Measurements from ENCODE around the gene DPM3. TPM values are rescaled to one million over a fixed set of nuclear protein-coding genes. Genes with fewer than 3 reads are reported as not detected.

DPM3 gene
- polyA plus RNA-seq, 1 of the 3 experiments (the other 2 are of a cell fraction): 317 TPM

GRCh38 chr1:155113450-155113980, 26.8 kb downstream of the DPM3 start (continued):
- TF ChIP-seq USF1 (IDR thresholded peaks at IDR 0.05; ENCODE audit: borderline replicate concordance, low read depth) (no peak), MAX (IDR thresholded peaks at IDR 0.05; ENCODE audit: low read depth) (no peak)

GRCh38 chr1:155110826-155111225, 29.5 kb downstream of the DPM3 start:
- H2AFZ ChIP-seq (ENCODE audit: low read depth): no peak overlapping the region
- DNase-seq: no peak
- CTCF ChIA-PET: interaction anchor here (1.0 to 7.0 kb wide), 3 partner anchors 19 to 83 kb away, joined by 4 to 30 read pairs (median 4); no protein-coding TSS in a partner anchor
- H3K9me3 ChIP-seq: no peaks in the 10 kb centered on the region
- WGBS (ENCODE audit: low lambda C conversion rate): 68% methylated on average over 8 of the region's 8 CpGs
- POLR2A ChIA-PET: no interaction called here
- no peak overlapping the region for H3K4me2 ChIP-seq
- H4K20me1 ChIP-seq (ENCODE audit: insufficient read depth): no peaks in the 10 kb centered on the region
- H3K36me3 ChIP-seq (replicated peaks in 1 of 2; ENCODE audit: control insufficient read depth in 1 of 2, insufficient read depth in 2 of 2, low read length in 1 of 2): no peaks in the 10 kb centered on the region
- no peaks in the 10 kb centered on the region for H3K9me2 ChIP-seq
- no peak overlapping the region for H3K9ac ChIP-seq
- H3K27me3 ChIP-seq (ENCODE audit: insufficient read depth): no peaks in the 10 kb centered on the region; the same call in 1 of the 2 replicates
- no peak overlapping the region for H3K27ac ChIP-seq (ENCODE audit: low read depth in 2 of 2, low read length in 1 of 2)
- no peaks in the 10 kb centered on the region for H3K4me1 ChIP-seq (ENCODE audit: control insufficient read depth in 1 of 2, insufficient read depth in 2 of 2, low read depth in 1 of 2, low read length in 1 of 2)
- TF ChIP-seq MAX (IDR thresholded peaks at IDR 0.05; ENCODE audit: low read depth): no peak
- TF ChIP-seq MXI1 (IDR thresholded peaks at IDR 0.05; ENCODE audit: low read depth, low read length): no peak
- no peak for TF ChIP-seq TEAD4 (IDR thresholded peaks at IDR 0.05; ENCODE audit: borderline replicate concordance, insufficient read depth)
- TF ChIP-seq CHD2 (IDR thresholded peaks at IDR 0.05; ENCODE audit: low read length, partially characterized antibody): no peak
- no peak for TF ChIP-seq TCF12 (IDR thresholded peaks at IDR 0.05)
- no peaks in the 10 kb centered on the region for H3K79me2 ChIP-seq (ENCODE audit: insufficient read depth)
- no peak overlapping the region for H3K4me3 ChIP-seq (ENCODE audit: low read depth in 2 of 2, low read length in 1 of 2)
- H3F3A ChIP-seq (replicated peaks; ENCODE audit: insufficient read depth): no peaks in the 10 kb centered on the region

- H3K27me3 ChIP-seq (ENCODE audit: insufficient read depth): no peaks in the 10 kb centered on the region; the same call in 1 of the 2 replicates
- H4K20me1 ChIP-seq (ENCODE audit: insufficient read depth): no peaks in the 10 kb centered on the region
- H3F3A ChIP-seq (replicated peaks; ENCODE audit: insufficient read depth): no peaks in the 10 kb centered on the region
- no peaks in the 10 kb centered on the region for H3K4me1 ChIP-seq (ENCODE audit: control insufficient read depth in 1 of 2, insufficient read depth in 2 of 2, low read depth in 1 of 2, low read length in 1 of 2)
- no peak overlapping the region for H3K27ac ChIP-seq (ENCODE audit: low read depth in 2 of 2, low read length in 1 of 2)
- no peak overlapping the region for H3K9ac ChIP-seq
- no peak overlapping the region for H3K4me2 ChIP-seq
- DNase-seq: no peak
- CTCF ChIA-PET: interaction anchor here (1.0 to 7.0 kb wide), 2 partner anchors 19 to 84 kb away, joined by 4 to 30 read pairs; no protein-coding TSS in a partner anchor
- TF ChIP-seq FOXM1 (IDR thresholded peaks at IDR 0.05; ENCODE audit: low read depth) (no peak), EP300 (IDR thresholded peaks at IDR 0.05; ENCODE audit: borderline replicate concordance in 1 of 2, low read depth in 1 of 2, low read length in 1 of 2) (no peak), RAD21 (IDR thresholded peaks at IDR 0.05; ENCODE audit: low read length) (no peak), NRF1 (IDR thresholded peaks at IDR 0.05; ENCODE audit: low read depth, low read length) (no peak), TEAD4 (IDR thresholded peaks at IDR 0.05; ENCODE audit: borderline replicate concordance, insufficient read depth) (no peak), FOXJ3 (CRISPR knock-in tag; IDR thresholded peaks at IDR 0.05) (no peak), RXRA (IDR thresholded peaks at IDR 0.05; ENCODE audit: borderline replicate concordance, low read depth) (no peak), FOSL2 (IDR thresholded peaks at IDR 0.05; ENCODE audit: borderline replicate concordance, low read depth) (no peak), TAF1 (IDR thresholded peaks at IDR 0.05; ENCODE audit: borderline replicate concordance, low read depth, low read length) (no peak), CHD2 (IDR thresholded peaks at IDR 0.05; ENCODE audit: low read length, partially characterized antibody) (no peak), MEF2A (IDR thresholded peaks at IDR 0.05; ENCODE audit: borderline replicate concordance, low read depth) (no peak), USF1 (IDR thresholded peaks at IDR 0.05; ENCODE audit: borderline replicate concordance, low read depth) (no peak), PBX3 (IDR thresholded peaks at IDR 0.05) (no peak), SIN3A (IDR thresholded peaks at IDR 0.05; ENCODE audit: borderline replicate concordance, low read depth, low read length) (no peak), RFX5 (IDR thresholded peaks at IDR 0.05; ENCODE audit: low read length) (no peak), ZBTB33 (IDR thresholded peaks at IDR 0.05; ENCODE audit: borderline replicate concordance, low read depth) (no peak), RCOR1 (IDR thresholded peaks at IDR 0.05; ENCODE audit: low read length) (no peak)
- POLR2A ChIA-PET: no interaction called here
- WGBS (ENCODE audit: low lambda C conversion rate): 84% methylated on average over 8 of the region's 8 CpGs
- no peaks in the 10 kb centered on the region for H3K36me3 ChIP-seq (replicated peaks in 1 of 2; ENCODE audit: control insufficient read depth in 1 of 2, insufficient read depth in 2 of 2, low read length in 1 of 2)
- H2AFZ ChIP-seq (ENCODE audit: low read depth): no peak overlapping the region
- H3K9me3 ChIP-seq: no peaks in the 10 kb centered on the region
- no peak overlapping the region for H3K4me3 ChIP-seq (ENCODE audit: low read depth in 2 of 2, low read length in 1 of 2)
- H3K9me2 ChIP-seq: no peaks in the 10 kb centered on the region
- H3K79me2 ChIP-seq (ENCODE audit: insufficient read depth): no peaks in the 10 kb centered on the region
These were observed 29.9 kb downstream of the DPM3 start for GRCh38 chr1:155110381-155110780.

Data from SK-N-SH (cell line).